Measurements from ENCODE around the gene DSG3. TPM values are rescaled to one million over a fixed set of nuclear protein-coding genes. Genes with fewer than 3 reads are reported as not detected.

DSG3 gene
- total RNA-seq, 1 donor, result not detected

DNA sequence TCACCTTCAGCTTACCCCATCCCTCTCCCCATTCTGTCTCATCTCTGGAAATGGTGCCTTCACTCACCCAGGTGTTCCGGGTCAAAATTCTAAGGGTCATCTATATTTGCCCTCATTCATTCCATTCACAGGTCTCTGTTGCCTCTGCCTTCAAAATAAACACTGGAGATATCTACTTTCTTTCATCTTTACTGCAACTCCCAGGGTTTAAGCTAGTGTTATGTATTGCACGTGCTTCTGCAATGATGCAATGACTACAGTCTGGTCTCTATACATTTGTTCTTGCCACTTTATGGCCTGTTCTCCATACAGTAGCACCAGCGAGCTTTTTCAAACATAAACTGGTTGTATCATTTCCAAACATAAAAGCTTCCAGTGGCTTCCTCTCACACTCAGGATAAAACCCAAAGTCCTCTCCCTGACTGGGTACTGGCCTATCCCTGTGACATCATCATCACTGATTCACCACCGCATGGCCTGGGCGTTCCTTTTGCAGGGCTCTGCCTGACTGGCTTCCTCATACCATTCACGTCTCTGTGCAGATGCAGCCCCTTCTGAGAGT, 64.7 kb downstream of the DSG3 start:
- DNase-seq (ENCODE audit: low read depth in 2 of 3, low spot score in 2 of 3), result no peak

DNA sequence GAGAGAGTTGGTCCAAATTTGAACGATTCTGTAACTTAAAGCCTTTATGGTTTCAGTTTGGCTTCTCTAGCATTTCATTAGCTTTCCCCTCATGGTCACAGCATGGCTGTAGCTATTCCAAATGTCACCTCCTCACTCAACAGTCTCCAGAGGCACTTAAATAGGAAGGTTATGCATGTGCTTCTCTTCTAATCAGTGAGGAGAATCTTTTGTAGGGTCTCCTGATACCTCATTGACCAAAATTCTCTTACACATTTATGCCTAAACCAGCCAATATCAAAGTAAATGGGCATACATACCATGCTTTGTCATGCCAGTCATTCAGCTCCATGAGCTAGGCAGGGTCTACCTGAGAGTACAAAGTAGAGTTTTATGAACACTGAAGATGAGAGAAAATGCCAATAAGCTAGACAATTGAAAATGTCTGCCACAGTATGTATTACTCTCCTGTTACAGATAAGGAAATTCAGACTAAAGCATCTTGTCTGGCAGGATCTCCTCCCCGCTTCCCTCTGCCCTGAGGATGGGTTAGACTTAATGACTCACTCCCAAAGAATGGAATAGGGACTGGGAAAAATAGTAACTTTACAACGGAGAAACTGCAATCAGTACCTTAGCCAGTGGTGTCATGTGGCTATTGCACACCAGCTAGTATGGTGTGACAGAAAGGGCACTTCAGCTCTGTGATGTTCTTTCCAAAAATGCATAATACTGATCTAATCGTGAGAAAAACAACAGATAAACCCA, 65.8 kb downstream of the DSG3 start:
- DNase-seq (ENCODE audit: low read depth in 2 of 3, low spot score in 2 of 3), result no peak

DNA sequence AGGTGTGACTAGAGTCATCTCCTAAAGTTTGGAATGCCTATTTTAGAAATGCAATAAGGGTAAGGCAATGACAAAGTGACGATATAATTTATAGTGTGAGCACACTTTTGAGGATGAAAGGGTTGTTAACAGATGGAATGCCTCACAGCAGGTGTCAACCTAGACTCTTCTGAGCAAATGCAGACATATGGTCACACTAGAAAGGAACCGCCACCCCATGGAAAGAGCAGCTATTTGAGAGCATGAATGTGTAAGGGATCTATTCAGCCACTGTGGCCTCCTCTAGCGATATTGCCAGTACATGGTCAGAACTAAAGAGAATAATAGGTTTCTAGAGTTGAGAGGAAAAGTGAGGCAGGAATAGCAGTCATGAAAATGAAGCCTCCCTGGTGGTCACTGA, 68.9 kb downstream of the DSG3 start:
- no peak for DNase-seq (ENCODE audit: low read depth in 2 of 3, low spot score in 2 of 3)

DNA sequence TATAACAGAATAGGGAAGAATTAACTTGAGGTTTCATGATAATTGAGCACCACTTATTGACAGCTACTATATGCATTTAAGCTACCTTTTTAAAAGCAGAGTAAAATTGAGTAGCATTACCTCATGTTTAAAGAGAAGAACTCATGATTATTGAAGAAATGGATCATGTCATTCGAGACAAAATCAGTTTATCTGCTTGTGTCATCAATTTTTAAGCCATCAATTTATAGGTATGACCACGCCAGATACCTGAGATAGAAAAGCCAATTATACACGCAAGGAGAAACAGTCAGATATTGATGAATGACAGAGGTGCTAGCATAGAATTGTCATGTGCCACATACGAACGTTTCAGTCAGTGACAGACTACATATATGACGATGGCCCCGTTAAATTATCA, 78.8 kb downstream of the DSG3 start:
- no peak for DNase-seq (ENCODE audit: low read depth in 2 of 3, low spot score in 2 of 3)

Other genes with a start within 250 kb of the DSG3 start
- gene DSG1, start 129.6 kb upstream of the DSG3 start, total RNA-seq, result not detected
- not detected for gene DSG4, start 71.0 kb upstream of the DSG3 start, total RNA-seq
- 16.7 TPM for gene DSG2, start 50.4 kb downstream of the DSG3 start, total RNA-seq
- under 0.01 TPM for gene TTR, start 144.1 kb downstream of the DSG3 start, total RNA-seq
- gene B4GALT6, start 236.8 kb downstream of the DSG3 start, total RNA-seq, result 12.1 TPM

All from hematopoietic multipotent progenitor cell (in vitro differentiated cells).